Measurements from ENCODE around the gene UBE4A. TPM values are rescaled to one million over a fixed set of nuclear protein-coding genes. Genes with fewer than 3 reads are reported as not detected.

Gene UBE4A
- total and polyA plus RNA-seq, 2 experiments from 2014 or later = 11.8 to 42.2 TPM

DNA sequence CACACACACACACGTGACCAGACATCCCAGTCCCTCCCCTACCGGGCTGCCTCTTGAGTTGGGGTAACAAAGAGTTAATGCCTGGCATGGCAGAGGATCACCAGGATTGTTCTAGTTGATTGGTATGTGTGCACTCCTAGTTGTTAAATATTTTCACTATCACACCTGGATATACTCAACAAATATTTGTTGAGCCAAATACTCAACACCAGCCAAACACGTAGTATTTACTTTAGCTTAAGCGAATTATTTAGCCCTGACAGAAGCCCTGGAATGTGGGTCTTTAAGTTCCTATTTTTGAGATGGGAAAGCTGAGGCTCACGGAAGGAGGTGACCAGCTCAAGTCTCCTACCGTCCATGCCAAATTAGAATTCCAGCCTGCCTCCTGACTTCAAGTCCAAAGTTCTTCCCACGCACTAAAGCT lies 44.4 kb upstream of the UBE4A start:
- Mint-ChIP-seq H3K4me1 (peaks cover 23% of the 10 kb centered on the region), H3K27ac (no peak overlapping the region), H3K4me3 (peak overlapping the region; percentile 59)

More for the DNA sequence above, 44.4 kb upstream of the UBE4A start:
- Mint-ChIP-seq H3K36me3 (ENCODE audit: low read depth) (no peaks in the 10 kb centered on the region), H3K27me3 (ENCODE audit: insufficient read depth, low read depth, poor library complexity) (peaks cover 7% of the 10 kb centered on the region), H3K9me3 (no peaks in the 10 kb centered on the region)
- DNase-seq (ENCODE audit: low spot score) (no peak), ATAC-seq (no peak)
- H3K9me2 ChIP-seq (ENCODE audit: insufficient read depth) = no peaks in the 10 kb centered on the region
- peak overlapping the region; percentile 47 for H3K4me3 ChIP-seq
- no peaks in the 10 kb centered on the region for H4K20me1 ChIP-seq (replicated peaks; ENCODE audit: insufficient read depth)
- H3F3A ChIP-seq (replicated peaks; ENCODE audit: low read depth) = peaks cover 9% of the 10 kb centered on the region
- peaks cover 20% of the 10 kb centered on the region; the same call in 1 of the 2 replicates for H3K27me3 ChIP-seq (ENCODE audit: insufficient read depth)
- H3K4me2 ChIP-seq = peak overlapping the region; percentile 88
- H3K4me1 ChIP-seq (ENCODE audit: insufficient read depth) = peaks cover 23% of the 10 kb centered on the region
- no peaks in the 10 kb centered on the region for H3K36me3 ChIP-seq (ENCODE audit: insufficient read depth)
- TF ChIP-seq ZNF331 (CRISPR knock-in tag; IDR thresholded peaks at IDR 0.05; ENCODE audit: low read depth) = no peak
- TF ChIP-seq POLR2AphosphoS5 (IDR thresholded peaks at IDR 0.05; ENCODE audit: low read depth) = no peak
- TF ChIP-seq CTCF (conservative IDR thresholded peaks at IDR 0.05; ENCODE audit: low read depth in 2 of 2) = no peak
- TF ChIP-seq CREB1 (CRISPR knock-in tag; IDR thresholded peaks at IDR 0.05; ENCODE audit: low read depth) = no peak
- TF ChIP-seq, protein P1, sequence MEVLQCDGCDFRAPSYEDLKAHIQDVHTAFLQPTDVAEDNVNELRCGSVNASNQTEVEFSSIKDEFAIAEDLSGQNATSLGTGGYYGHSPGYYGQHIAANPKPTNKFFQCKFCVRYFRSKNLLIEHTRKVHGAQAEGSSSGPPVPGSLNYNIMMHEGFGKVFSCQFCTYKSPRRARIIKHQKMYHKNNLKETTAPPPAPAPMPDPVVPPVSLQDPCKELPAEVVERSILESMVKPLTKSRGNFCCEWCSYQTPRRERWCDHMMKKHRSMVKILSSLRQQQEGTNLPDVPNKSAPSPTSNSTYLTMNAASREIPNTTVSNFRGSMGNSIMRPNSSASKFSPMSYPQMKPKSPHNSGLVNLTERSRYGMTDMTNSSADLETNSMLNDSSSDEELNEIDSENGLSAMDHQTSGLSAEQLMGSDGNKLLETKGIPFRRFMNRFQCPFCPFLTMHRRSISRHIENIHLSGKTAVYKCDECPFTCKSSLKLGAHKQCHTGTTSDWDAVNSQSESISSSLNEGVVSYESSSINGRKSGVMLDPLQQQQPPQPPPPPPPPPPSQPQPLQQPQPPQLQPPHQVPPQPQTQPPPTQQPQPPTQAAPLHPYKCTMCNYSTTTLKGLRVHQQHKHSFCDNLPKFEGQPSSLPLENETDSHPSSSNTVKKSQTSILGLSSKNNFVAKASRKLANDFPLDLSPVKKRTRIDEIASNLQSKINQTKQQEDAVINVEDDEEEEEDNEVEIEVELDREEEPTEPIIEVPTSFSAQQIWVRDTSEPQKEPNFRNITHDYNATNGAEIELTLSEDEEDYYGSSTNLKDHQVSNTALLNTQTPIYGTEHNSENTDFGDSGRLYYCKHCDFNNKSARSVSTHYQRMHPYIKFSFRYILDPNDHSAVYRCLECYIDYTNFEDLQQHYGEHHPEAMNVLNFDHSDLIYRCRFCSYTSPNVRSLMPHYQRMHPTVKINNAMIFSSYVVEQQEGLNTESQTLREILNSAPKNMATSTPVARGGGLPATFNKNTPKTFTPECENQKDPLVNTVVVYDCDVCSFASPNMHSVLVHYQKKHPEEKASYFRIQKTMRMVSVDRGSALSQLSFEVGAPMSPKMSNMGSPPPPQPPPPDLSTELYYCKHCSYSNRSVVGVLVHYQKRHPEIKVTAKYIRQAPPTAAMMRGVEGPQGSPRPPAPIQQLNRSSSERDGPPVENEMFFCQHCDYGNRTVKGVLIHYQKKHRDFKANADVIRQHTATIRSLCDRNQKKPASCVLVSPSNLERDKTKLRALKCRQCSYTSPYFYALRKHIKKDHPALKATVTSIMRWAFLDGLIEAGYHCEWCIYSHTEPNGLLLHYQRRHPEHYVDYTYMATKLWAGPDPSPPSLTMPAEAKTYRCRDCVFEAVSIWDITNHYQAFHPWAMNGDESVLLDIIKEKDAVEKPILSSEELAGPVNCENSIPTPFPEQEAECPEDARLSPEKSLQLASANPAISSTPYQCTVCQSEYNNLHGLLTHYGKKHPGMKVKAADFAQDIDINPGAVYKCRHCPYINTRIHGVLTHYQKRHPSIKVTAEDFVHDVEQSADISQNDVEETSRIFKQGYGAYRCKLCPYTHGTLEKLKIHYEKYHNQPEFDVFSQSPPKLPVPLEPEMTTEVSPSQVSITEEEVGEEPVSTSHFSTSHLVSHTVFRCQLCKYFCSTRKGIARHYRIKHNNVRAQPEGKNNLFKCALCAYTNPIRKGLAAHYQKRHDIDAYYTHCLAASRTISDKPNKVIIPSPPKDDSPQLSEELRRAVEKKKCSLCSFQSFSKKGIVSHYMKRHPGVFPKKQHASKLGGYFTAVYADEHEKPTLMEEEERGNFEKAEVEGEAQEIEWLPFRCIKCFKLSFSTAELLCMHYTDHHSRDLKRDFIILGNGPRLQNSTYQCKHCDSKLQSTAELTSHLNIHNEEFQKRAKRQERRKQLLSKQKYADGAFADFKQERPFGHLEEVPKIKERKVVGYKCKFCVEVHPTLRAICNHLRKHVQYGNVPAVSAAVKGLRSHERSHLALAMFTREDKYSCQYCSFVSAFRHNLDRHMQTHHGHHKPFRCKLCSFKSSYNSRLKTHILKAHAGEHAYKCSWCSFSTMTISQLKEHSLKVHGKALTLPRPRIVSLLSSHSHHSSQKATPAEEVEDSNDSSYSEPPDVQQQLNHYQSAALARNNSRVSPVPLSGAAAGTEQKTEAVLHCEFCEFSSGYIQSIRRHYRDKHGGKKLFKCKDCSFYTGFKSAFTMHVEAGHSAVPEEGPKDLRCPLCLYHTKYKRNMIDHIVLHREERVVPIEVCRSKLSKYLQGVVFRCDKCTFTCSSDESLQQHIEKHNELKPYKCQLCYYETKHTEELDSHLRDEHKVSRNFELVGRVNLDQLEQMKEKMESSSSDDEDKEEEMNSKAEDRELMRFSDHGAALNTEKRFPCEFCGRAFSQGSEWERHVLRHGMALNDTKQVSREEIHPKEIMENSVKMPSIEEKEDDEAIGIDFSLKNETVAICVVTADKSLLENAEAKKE (CRISPR knock-in tag; IDR thresholded peaks at IDR 0.05) = no peak
- no peak for TF ChIP-seq ZNF114 (CRISPR knock-in tag; IDR thresholded peaks at IDR 0.05)
- TF ChIP-seq EZH2 (IDR thresholded peaks at IDR 0.05; ENCODE audit: low read depth, unreplicated experiment) = no peak
- TF ChIP-seq JUNB (IDR thresholded peaks at IDR 0.05; ENCODE audit: unreplicated experiment) = no peak
- no peak for TF ChIP-seq STAT1 (IDR thresholded peaks at IDR 0.05; ENCODE audit: unreplicated experiment)
- TF ChIP-seq NANOG (IDR thresholded peaks at IDR 0.05; ENCODE audit: borderline replicate concordance) = no peak
- no peak for TF ChIP-seq REST (IDR thresholded peaks at IDR 0.05; ENCODE audit: unreplicated experiment)
- TF ChIP-seq EZH2phosphoT487 (IDR thresholded peaks at IDR 0.05; ENCODE audit: unreplicated experiment) = no peak
- TF ChIP-seq, protein P2, sequence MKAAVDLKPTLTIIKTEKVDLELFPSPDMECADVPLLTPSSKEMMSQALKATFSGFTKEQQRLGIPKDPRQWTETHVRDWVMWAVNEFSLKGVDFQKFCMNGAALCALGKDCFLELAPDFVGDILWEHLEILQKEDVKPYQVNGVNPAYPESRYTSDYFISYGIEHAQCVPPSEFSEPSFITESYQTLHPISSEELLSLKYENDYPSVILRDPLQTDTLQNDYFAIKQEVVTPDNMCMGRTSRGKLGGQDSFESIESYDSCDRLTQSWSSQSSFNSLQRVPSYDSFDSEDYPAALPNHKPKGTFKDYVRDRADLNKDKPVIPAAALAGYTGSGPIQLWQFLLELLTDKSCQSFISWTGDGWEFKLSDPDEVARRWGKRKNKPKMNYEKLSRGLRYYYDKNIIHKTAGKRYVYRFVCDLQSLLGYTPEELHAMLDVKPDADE (IDR thresholded peaks at IDR 0.05) = no peak
- H3K79me2 ChIP-seq (replicated peaks; ENCODE audit: insufficient read depth) = no peaks in the 10 kb centered on the region
- H2AFZ ChIP-seq = peak overlapping the region; percentile 96
- H3K27ac ChIP-seq (ENCODE audit: low read depth) = no peak overlapping the region
